ENCODE measurements around the gene GIGYF1. TPM values are rescaled to one million over a fixed set of nuclear protein-coding genes. Genes with fewer than 3 reads are reported as not detected.

GIGYF1 gene
- total and polyA plus RNA-seq, 2 of the 13 experiments (the other 11 are each of a cell fraction or from before 2014, with no cell fraction given), result 7.6 to 16.1 TPM

- TF ChIP-seq ZNF687 (CRISPR knock-in tag; IDR thresholded peaks at IDR 0.05), result peak; percentile 38
- TF ChIP-seq ZBTB49 (CRISPR knock-in tag; IDR thresholded peaks at IDR 0.05; ENCODE audit: borderline replicate concordance), result no peak
- TF ChIP-seq ATF6 (CRISPR knock-in tag; conservative IDR thresholded peaks at IDR 0.05), result no peak
- TF ChIP-seq ZBTB33 (CRISPR knock-in tag; IDR thresholded peaks at IDR 0.05), result peak; percentile 22; the same call in 1 of the 2 replicates
- 0 out of 2 replicates have a peak, but pooled peaks have one; percentile 17 for TF ChIP-seq POLR2AphosphoS5 (IDR thresholded peaks at IDR 0.05; ENCODE audit: low read depth, low read length)
- TF ChIP-seq EEA1 (CRISPR knock-in tag; IDR thresholded peaks at IDR 0.05; ENCODE audit: borderline replicate concordance), result no peak
- no peak for TF ChIP-seq DPF2 (CRISPR knock-in tag; IDR thresholded peaks at IDR 0.05; ENCODE audit: borderline replicate concordance, low read depth)
- peak; percentile 71; the same call in 1 of the 2 replicates for TF ChIP-seq ZBTB38 (CRISPR knock-in tag; IDR thresholded peaks at IDR 0.05)
- TF ChIP-seq XBP1 (CRISPR knock-in tag; IDR thresholded peaks at IDR 0.05), result no peak
Measured at GRCh38 chr7:100678291-100678984, 15.6 kb downstream of the GIGYF1 start (continued).

Measured in HepG2 (cell line).